HG03066 (cell line): ENCODE measurements around the gene PUDP.
"Not testable (repeated sequence)": the region's sequence is repeated elsewhere in the genome, so short reads cannot be mapped to it uniquely, and the experiment has no call there.

Experiments used
- ATAC-seq: cut with Tn5 transposase; IDR thresholded peaks from one replicate; pipeline ENCODE4 v1.9.1; 2021; ENCODE audit warnings: low read depth; ENCODE audit not compliant: unreplicated experiment

The PUDP gene

DNA sequence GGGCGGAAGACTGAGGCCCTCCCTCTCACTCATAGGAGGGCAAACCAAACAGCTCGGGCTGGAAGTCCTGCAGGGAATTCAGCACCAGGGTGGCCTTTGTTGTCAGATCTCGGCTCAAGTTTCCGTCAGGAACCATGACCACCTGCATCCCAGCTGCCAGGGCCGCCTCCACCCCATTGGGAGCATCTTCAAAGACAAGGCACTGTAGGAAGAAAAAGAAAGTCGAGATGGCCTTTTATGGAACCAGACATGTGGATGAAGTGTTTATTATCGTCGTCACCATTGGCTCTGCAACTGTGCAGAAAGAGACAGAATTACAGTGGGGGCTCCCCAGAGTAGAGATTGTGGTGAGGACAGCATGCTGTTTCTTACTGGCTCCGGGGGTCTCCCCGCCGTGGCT lies 97.7 kb downstream of the PUDP start:
- ATAC-seq = no peak

DNA sequence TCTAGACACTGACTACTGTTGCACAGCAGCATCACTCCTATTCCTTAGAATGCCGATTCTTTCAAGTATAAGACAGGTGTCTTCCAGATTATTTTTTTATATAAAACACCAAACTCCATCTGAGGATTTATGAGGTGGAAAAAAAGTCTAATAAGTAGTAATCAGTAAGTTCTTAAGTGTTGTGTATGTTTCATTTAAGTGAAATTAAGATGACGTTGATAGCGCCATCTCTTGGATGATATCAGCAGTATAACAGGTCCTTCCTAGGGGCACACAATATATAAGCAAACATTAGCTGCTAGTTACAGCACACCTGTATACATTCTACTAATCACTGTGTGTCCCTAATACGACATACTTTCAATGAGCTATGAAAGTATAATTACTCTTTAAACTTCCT lies 100.0 kb downstream of the PUDP start:
- ATAC-seq = no peak

DNA sequence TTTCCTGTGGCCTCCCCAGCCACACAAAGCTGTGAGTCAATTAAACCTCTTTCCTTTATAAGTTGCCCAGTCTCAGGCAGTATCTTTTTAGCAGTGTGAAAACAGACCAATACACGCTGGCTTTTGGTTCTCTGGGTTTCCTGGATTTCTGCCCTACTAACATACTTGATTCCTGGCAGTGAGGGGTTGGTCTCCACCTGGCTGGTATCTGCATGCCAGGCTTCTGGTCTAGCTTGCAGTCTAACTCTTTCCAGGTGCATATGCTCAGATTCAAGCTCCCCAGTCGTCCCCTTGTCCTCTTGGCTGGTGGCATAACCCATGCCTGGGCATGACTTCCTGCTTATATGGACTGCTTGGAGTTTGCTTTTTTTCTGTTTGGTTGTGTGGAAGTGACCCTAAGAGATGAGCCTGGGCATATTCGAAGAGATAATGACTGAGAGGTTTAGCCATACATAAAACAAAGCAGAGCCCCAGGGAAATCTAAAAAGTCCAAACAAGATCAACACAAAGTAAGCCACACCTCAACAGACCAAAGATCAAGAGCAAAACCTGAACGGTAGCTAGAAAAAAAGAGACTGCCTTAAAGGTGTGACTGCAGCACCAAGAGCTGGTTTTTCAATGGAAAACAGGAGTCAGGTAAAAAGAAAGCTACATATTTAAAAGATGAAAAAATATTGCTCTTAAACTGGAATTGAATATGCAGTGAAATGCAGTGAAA lies 102.6 kb downstream of the PUDP start:
- no peak for ATAC-seq

DNA sequence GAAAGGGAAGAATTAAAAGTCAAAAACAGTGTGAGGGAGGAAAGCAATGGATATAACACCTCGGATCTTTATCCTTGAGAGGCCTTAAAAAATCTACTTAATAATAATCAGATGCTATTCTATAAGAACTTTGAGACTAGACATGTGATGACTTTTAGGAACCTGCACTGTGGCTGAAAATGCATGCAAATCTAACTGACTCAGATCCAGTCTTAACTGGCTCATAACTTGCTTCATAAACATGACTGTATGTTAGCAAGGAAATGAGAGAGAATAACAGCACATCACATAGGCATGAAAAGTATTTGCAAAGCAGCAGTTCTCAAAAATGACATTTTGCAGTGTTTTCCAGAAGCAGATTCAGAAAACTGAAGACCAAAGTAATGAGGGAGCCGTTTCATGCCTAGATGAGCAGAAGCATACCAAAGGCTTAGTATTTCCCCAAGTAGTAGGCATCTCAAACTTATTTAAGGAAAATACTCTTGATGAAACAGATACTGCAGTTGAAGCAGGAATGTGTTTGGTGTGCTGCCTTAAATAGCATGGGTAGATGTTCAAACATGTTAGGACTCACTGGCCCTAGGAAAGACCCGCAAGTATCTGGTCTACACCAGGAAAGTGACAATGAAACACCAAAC lies 104.0 kb downstream of the PUDP start:
- ATAC-seq = not testable (repeated sequence)

DNA sequence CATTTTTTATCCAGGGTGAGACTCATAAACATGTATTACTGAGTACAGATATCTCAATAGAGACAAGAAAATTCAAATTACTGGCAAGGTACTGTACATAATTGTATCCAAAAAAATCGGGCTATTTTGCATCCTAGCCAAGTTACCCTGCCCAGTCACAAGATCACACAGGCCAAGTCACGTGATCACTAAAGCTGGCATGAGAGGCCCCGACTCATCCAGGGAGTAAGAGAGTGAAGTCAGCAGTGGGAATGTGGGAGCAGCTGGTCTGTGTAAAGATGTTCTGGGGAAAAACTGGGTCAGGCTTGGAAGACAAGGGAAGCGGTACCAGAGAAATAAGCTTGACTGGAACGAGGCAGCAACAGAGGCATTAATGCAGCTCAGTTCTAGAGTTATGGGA lies 119.7 kb downstream of the PUDP start:
- no peak for ATAC-seq

DNA sequence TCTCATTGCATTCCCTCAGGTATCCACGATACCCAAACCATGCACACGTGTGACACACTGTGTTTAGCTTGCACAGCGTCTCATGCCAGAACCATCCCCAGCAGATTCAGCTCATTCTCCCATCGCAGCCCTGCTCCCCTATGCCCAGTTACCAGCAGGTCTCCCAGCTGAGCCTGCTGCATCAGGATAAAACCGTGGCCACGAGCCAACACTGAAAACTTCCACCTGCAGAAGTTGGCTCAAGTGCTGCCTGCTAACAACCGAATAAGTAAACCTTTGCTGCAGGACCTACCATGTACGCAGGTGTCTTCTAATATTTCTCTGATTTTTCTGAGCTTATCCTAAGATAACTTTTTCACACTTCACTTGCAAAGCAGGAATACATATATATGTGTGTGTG lies 120.9 kb downstream of the PUDP start:
- no peak for ATAC-seq

DNA sequence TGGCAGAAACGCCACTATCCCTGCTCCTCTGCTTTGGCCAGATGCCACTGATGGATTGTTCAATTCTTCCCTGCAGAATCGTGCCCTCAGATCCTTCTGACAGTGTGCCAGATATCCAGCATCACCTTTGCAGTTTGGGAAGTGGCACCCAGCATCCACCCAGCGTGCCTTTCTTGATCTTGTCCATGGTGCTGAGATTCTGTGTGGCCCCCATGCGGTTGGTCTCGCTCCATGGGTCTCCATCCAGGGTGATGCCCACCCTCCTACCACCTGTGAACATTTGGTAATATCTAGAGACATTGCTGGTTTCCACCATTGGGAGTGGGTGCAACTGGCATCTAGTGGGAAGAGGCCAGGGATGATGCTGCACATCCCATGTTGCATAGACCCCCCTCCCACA lies 121.6 kb downstream of the PUDP start:
- not testable (repeated sequence) for ATAC-seq

DNA sequence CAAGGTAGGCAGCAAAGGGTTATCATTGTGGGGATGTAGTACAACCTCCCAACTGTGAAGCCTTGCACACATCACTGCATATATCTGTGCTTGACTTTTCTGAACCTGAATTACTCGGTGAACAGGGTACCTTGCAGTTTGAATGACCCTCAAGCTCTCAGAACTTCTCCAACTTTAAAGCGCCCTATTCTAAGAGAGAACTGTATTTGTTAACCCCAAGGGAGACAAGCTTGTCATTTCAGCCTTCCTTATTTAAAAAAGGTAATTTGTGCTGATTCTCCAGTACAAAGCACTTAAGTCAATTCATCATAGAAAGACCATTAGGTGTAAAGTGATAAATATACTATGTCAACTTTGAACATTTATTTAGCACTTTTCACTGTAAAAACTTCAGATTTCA lies 122.5 kb downstream of the PUDP start:
- ATAC-seq = no peak

DNA sequence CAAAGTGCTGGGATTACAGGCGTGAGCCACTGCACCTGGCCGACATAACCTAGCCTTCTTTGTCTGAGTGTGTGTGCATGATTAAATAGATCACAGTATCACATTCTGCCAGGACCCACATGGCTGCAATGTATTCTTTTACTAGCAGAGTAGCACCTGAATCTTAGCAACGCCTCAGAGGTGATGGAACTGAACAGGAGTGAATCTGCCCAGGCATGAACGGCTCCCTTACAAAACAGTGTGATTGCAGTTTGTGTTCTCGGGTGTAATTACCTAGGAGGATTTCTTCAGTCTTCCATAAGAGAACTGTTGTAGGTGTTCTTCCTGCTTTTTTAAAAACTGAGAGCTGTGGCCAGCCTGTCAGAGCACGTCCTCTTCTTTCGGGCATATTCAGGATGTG lies 123.1 kb downstream of the PUDP start:
- no peak for ATAC-seq

DNA sequence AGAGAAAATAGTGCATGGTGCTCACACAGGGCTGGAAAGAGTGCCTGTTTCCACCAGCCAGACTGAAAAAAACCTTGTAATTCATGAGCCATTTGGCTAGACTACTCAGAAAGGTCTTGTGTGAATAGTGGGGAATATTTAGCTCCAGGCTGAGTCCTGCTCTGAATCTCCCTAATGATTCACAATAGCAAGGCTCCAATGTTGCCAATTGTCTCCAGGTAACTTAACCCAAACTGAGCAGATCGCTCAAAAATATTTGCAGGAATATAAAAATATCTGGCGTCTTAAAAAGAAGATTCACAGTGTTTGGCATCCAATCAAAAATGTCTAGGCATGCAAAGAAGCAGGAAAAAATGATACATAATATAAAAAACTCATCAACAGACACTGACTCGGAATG lies 125.0 kb downstream of the PUDP start:
- not testable (repeated sequence) for ATAC-seq

DNA sequence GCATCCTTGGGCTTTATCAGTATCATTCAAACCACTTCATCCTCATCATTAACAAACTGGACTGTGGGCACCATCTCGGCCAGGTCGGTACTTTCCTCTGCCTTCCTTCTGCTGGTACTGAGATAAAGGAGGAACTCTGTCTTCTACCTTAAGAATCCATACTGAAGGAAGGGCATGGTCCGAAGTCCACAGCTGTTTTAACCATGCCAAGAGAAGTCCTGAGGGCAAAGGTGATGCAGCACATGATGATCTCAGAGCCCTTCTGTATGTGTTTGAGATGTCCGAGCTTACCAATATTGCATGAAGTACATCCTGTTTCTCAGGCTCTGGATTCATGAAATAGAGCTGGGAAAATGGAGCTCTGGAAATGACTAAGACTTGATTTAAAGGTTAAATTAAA lies 126.0 kb downstream of the PUDP start:
- no peak for ATAC-seq

DNA sequence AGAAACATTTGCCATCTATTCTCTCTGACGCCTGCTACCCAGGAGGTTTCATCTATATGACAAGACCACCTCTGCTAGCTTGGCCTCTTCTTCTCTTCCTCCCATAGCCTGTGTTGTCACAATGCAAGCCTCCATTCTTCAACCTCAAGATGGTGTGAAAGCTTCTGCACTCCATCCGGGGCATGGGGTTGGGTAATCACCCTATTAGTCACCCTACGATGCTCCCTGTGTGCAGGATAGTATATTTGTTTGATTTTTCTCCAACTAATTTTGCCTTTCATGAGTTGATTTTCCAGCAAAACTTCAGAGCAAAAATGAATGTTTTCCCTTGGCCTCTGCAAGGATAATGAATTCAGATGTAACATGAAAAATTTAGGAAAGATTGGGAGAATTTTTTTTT lies 128.4 kb downstream of the PUDP start:
- ATAC-seq = no peak

DNA sequence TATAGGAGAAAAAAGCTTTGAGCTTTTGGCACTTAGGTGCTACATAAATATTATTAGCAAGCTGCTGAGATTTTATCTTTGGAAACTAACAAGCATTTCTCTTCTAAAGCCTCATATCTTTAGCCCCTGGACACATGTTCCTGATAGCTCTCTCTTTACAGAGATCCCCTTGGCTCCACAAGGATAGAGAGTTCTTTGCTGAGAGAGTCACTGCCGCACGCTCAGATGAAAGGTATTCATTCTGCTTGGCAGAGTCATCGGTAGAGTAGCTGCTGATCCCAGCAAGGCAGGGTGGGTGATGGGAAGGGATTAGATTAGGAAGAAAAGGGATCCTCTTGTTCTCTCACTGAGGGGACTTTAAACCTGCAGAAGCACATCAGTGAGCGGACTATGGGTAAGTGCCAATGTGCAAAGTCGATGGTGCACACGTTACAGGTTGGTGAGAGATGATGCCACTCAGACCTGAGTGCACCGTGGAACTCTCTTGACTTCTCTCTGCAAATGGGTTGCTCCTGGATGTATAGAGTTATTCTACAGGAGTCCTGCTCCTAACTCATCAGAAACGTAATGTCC lies 135.6 kb downstream of the PUDP start:
- not testable (repeated sequence) for ATAC-seq

DNA sequence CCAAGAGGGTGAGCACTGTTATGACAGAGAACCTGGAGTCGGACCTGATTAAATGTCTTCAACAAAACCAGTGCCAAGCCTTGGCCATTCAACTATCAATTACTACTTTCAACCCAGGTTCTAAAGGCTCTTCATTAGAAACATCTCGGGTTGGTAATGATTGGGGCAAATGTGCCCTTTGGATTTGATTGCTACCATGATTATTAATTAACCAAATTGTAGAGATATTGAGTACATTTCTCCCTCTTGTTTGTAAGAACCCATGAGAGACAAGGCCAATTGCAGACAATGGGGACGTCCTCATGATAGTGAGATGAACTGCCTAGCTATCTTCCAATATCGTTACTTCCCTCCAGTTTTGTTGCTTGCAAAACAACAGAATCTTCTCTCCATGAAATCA lies 137.1 kb downstream of the PUDP start:
- ATAC-seq = not testable (repeated sequence)

DNA sequence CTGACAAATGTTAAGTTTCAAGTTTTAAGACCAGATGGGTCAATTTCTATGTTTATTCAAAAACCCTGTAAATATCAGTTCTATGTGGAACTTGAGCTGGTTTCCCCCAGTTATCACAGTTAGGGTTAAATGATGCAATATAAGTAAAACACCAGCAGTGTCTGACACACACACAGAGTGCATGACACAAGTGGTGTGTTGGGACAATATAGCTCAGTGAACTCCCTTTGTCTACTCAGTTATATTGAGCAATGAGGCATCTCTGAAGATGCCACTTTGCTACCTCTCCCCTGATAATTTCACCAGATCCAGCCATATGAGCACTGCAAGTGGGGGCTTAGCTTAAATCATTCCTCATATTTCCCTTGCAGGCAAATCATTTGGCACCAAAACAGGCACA lies 140.6 kb downstream of the PUDP start:
- ATAC-seq = not testable (repeated sequence)
